ENCODE data around the gene ASCC3.

DNA sequence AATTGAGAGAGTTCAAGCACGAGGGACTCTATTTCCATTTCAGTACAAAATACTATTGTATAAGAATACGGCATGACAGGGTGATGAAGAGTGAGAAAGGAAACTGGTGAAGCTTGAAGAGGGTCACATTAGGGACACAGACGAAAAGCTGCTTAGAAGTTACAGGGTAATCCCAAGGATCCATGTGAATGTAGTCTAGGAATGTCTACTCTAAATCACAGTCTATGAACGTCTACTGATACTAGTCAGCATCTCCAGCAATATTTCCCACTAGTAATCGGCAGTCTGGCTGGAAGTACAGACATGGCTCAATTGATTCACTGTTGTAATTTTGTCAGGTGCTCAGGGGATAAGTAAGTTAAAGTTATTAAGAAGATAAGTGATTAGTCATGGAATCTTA, 156.4 kb downstream of the ASCC3 start:
- TF ChIP-seq, protein P1, sequence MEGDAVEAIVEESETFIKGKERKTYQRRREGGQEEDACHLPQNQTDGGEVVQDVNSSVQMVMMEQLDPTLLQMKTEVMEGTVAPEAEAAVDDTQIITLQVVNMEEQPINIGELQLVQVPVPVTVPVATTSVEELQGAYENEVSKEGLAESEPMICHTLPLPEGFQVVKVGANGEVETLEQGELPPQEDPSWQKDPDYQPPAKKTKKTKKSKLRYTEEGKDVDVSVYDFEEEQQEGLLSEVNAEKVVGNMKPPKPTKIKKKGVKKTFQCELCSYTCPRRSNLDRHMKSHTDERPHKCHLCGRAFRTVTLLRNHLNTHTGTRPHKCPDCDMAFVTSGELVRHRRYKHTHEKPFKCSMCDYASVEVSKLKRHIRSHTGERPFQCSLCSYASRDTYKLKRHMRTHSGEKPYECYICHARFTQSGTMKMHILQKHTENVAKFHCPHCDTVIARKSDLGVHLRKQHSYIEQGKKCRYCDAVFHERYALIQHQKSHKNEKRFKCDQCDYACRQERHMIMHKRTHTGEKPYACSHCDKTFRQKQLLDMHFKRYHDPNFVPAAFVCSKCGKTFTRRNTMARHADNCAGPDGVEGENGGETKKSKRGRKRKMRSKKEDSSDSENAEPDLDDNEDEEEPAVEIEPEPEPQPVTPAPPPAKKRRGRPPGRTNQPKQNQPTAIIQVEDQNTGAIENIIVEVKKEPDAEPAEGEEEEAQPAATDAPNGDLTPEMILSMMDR (IDR thresholded peaks at IDR 0.05), result no peak
- TF ChIP-seq RCOR1 (IDR thresholded peaks at IDR 0.05; ENCODE audit: low read depth, low read length) (no peak), ESRRA (IDR thresholded peaks at IDR 0.05; ENCODE audit: borderline replicate concordance, low read length) (no peak), POLR2A (IDR thresholded peaks at IDR 0.05; ENCODE audit: low read length) (no peak), CEBPB (IDR thresholded peaks at IDR 0.05) (no peak), NFE2L2 (conservative IDR thresholded peaks at IDR 0.05; ENCODE audit: low read length) (no peak), CBX2 (IDR thresholded peaks at IDR 0.05; ENCODE audit: borderline replicate concordance, low read depth) (no peak), SMC3 (IDR thresholded peaks at IDR 0.05) (no peak), JUNB (IDR thresholded peaks at IDR 0.05) (no peak), EP300 (IDR thresholded peaks at IDR 0.05) (no peak), RAD21 (conservative IDR thresholded peaks at IDR 0.05 in 1 of 2, IDR thresholded peaks at IDR 0.05 in 1 of 2) (no peak), ELK1 (IDR thresholded peaks at IDR 0.05; ENCODE audit: low read depth, low read length) (no peak)
- TF ChIP-seq, protein P2, sequence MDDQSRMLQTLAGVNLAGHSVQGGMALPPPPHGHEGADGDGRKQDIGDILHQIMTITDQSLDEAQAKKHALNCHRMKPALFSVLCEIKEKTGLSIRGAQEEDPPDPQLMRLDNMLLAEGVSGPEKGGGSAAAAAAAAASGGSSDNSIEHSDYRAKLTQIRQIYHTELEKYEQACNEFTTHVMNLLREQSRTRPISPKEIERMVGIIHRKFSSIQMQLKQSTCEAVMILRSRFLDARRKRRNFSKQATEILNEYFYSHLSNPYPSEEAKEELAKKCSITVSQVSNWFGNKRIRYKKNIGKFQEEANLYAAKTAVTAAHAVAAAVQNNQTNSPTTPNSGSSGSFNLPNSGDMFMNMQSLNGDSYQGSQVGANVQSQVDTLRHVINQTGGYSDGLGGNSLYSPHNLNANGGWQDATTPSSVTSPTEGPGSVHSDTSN (IDR thresholded peaks at IDR 0.05), result no peak
- TF ChIP-seq, protein P3, sequence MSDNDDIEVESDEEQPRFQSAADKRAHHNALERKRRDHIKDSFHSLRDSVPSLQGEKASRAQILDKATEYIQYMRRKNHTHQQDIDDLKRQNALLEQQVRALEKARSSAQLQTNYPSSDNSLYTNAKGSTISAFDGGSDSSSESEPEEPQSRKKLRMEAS (IDR thresholded peaks at IDR 0.05), result no peak
